Measurements from ENCODE around the gene GAS2L2.

The GAS2L2 gene

GRCh38 chr17:35730400-35731005 lies 22.5 kb downstream of the GAS2L2 start:
- no peak overlapping the region for H3K4me3 ChIP-seq (ENCODE audit: control insufficient read depth, low read depth, low read length)
- DNase-seq (ENCODE audit: low read depth) = no peak
- no peak for TF ChIP-seq CTCF (IDR thresholded peaks at IDR 0.05; ENCODE audit: control insufficient read depth, insufficient read depth, low read depth, low read length, missing control alignments)

- no peak for TF ChIP-seq CTCF (IDR thresholded peaks at IDR 0.05; ENCODE audit: control insufficient read depth, insufficient read depth, low read depth, low read length, missing control alignments)
- no peak overlapping the region for H3K4me3 ChIP-seq (ENCODE audit: control insufficient read depth, low read depth, low read length)
- DNase-seq (ENCODE audit: low read depth) = no peak
Observed at GRCh38 chr17:35729405-35729833, 23.6 kb downstream of the GAS2L2 start.

- TF ChIP-seq CTCF (IDR thresholded peaks at IDR 0.05; ENCODE audit: control insufficient read depth, insufficient read depth, low read depth, low read length, missing control alignments) = no peak
- H3K4me3 ChIP-seq (ENCODE audit: control insufficient read depth, low read depth, low read length) = no peak overlapping the region
- DNase-seq (ENCODE audit: low read depth) = no peak
Observed at GRCh38 chr17:35728551-35728950, 24.5 kb downstream of the GAS2L2 start.

- DNase-seq (ENCODE audit: low read depth) = no peak
- H3K4me3 ChIP-seq (ENCODE audit: control insufficient read depth, low read depth, low read length) = no peak overlapping the region
- TF ChIP-seq CTCF (IDR thresholded peaks at IDR 0.05; ENCODE audit: control insufficient read depth, insufficient read depth, low read depth, low read length, missing control alignments) = no peak
Observed at GRCh38 chr17:35727635-35728034, 25.4 kb downstream of the GAS2L2 start.

GRCh38 chr17:35726953-35727460 lies 26.0 kb downstream of the GAS2L2 start:
- H3K4me3 ChIP-seq (ENCODE audit: control insufficient read depth, low read depth, low read length) = no peak overlapping the region
- no peak for TF ChIP-seq CTCF (IDR thresholded peaks at IDR 0.05; ENCODE audit: control insufficient read depth, insufficient read depth, low read depth, low read length, missing control alignments)
- no peak for DNase-seq (ENCODE audit: low read depth)

- peak; percentile 91 for DNase-seq (ENCODE audit: low read depth)
- TF ChIP-seq CTCF (IDR thresholded peaks at IDR 0.05; ENCODE audit: control insufficient read depth, insufficient read depth, low read depth, low read length, missing control alignments) = no peak
- no peak overlapping the region for H3K4me3 ChIP-seq (ENCODE audit: control insufficient read depth, low read depth, low read length)
Observed at GRCh38 chr17:35726127-35726952, 26.7 kb downstream of the GAS2L2 start.
